ENCODE measurements around the gene KPNB1.
A peak's percentile ranks its signal among the peaks of the same experiment; 100 is the strongest.

Gene KPNB1

GRCh38 chr17:47629826-47630225 lies 19.9 kb upstream of the KPNB1 start:
- H3K27ac Mint-ChIP-seq, result no peak overlapping the region
- ATAC-seq, result no peak
- H3K4me1 Mint-ChIP-seq, result no peaks in the 10 kb centered on the region
- H3K9me3 Mint-ChIP-seq, result no peaks in the 10 kb centered on the region
- H3K27me3 Mint-ChIP-seq, result no peaks in the 10 kb centered on the region
- H3K36me3 Mint-ChIP-seq, result peaks cover 5% of the 10 kb centered on the region
- no peak overlapping the region for H3K4me3 Mint-ChIP-seq

- H3K27me3 Mint-ChIP-seq, result no peaks in the 10 kb centered on the region
- ATAC-seq, result no peak
- H3K4me3 Mint-ChIP-seq, result no peak overlapping the region
- H3K9me3 Mint-ChIP-seq, result no peaks in the 10 kb centered on the region
- H3K36me3 Mint-ChIP-seq, result peaks cover 5% of the 10 kb centered on the region
- no peak overlapping the region for H3K27ac Mint-ChIP-seq
- H3K4me1 Mint-ChIP-seq, result no peaks in the 10 kb centered on the region
These were observed 19.1 kb upstream of the KPNB1 start for GRCh38 chr17:47630614-47631013.

GRCh38 chr17:47632991-47633390 lies 16.7 kb upstream of the KPNB1 start:
- ATAC-seq, result no peak
- Mint-ChIP-seq H3K27ac (no peak overlapping the region), H3K36me3 (peaks cover 11% of the 10 kb centered on the region), H3K9me3 (no peaks in the 10 kb centered on the region), H3K27me3 (no peaks in the 10 kb centered on the region), H3K4me1 (no peaks in the 10 kb centered on the region), H3K4me3 (no peak overlapping the region)

- peaks cover 11% of the 10 kb centered on the region for H3K36me3 Mint-ChIP-seq
- H3K27me3 Mint-ChIP-seq, result no peaks in the 10 kb centered on the region
- no peaks in the 10 kb centered on the region for H3K9me3 Mint-ChIP-seq
These were observed 15.7 kb upstream of the KPNB1 start for GRCh38 chr17:47633996-47634395.

GRCh38 chr17:47634870-47635269 lies 14.8 kb upstream of the KPNB1 start:
- H3K27ac Mint-ChIP-seq, result no peak overlapping the region
- ATAC-seq, result no peak
- no peaks in the 10 kb centered on the region for H3K4me1 Mint-ChIP-seq
- H3K9me3 Mint-ChIP-seq, result no peaks in the 10 kb centered on the region
- no peaks in the 10 kb centered on the region for H3K27me3 Mint-ChIP-seq
- H3K36me3 Mint-ChIP-seq, result peaks cover 11% of the 10 kb centered on the region
- no peak overlapping the region for H3K4me3 Mint-ChIP-seq

More at GRCh38 chr17:47633996-47634395, 15.7 kb upstream of the KPNB1 start:
- no peak overlapping the region for H3K4me3 Mint-ChIP-seq
- no peak overlapping the region for H3K27ac Mint-ChIP-seq
- H3K4me1 Mint-ChIP-seq, result no peaks in the 10 kb centered on the region
- no peak for ATAC-seq

- peaks cover 11% of the 10 kb centered on the region for H3K36me3 Mint-ChIP-seq
- no peak overlapping the region for H3K4me3 Mint-ChIP-seq
- H3K4me1 Mint-ChIP-seq, result no peaks in the 10 kb centered on the region
- ATAC-seq, result no peak
- no peak overlapping the region for H3K27ac Mint-ChIP-seq
- H3K27me3 Mint-ChIP-seq, result no peaks in the 10 kb centered on the region
- no peaks in the 10 kb centered on the region for H3K9me3 Mint-ChIP-seq
These were observed 14.0 kb upstream of the KPNB1 start for GRCh38 chr17:47635734-47636133.

- peaks cover 6% of the 10 kb centered on the region for H3K36me3 Mint-ChIP-seq
- H3K27ac Mint-ChIP-seq, result no peak overlapping the region
- no peak overlapping the region for H3K4me3 Mint-ChIP-seq
- no peaks in the 10 kb centered on the region for H3K9me3 Mint-ChIP-seq
- ATAC-seq, result no peak
- H3K27me3 Mint-ChIP-seq, result no peaks in the 10 kb centered on the region
- H3K4me1 Mint-ChIP-seq, result no peaks in the 10 kb centered on the region
These were observed 13.3 kb upstream of the KPNB1 start for GRCh38 chr17:47636273-47637030.

GRCh38 chr17:47638903-47639302 lies 10.8 kb upstream of the KPNB1 start:
- no peak for ATAC-seq
- Mint-ChIP-seq H3K27ac (no peak overlapping the region), H3K4me1 (peaks cover 9% of the 10 kb centered on the region), H3K27me3 (no peaks in the 10 kb centered on the region), H3K36me3 (peaks cover 6% of the 10 kb centered on the region), H3K4me3 (no peak overlapping the region), H3K9me3 (no peaks in the 10 kb centered on the region)

- Mint-ChIP-seq H3K36me3 (peaks cover 6% of the 10 kb centered on the region), H3K27ac (no peak overlapping the region), H3K4me3 (no peak overlapping the region), H3K9me3 (no peaks in the 10 kb centered on the region), H3K27me3 (no peaks in the 10 kb centered on the region), H3K4me1 (peaks cover 9% of the 10 kb centered on the region)
- ATAC-seq, result no peak
These were observed 9.6 kb upstream of the KPNB1 start for GRCh38 chr17:47640076-47640475.

GRCh38 chr17:47641202-47641601 lies 8.5 kb upstream of the KPNB1 start:
- H3K9me3 Mint-ChIP-seq, result no peaks in the 10 kb centered on the region
- H3K27me3 Mint-ChIP-seq, result no peaks in the 10 kb centered on the region
- peaks cover 9% of the 10 kb centered on the region for H3K4me1 Mint-ChIP-seq
- H3K4me3 Mint-ChIP-seq, result no peak overlapping the region
- H3K27ac Mint-ChIP-seq, result no peak overlapping the region
- ATAC-seq, result no peak
- peaks cover 6% of the 10 kb centered on the region for H3K36me3 Mint-ChIP-seq

- Mint-ChIP-seq H3K27ac (no peak overlapping the region), H3K4me1 (peaks cover 9% of the 10 kb centered on the region), H3K36me3 (no peaks in the 10 kb centered on the region), H3K4me3 (no peak overlapping the region), H3K9me3 (no peaks in the 10 kb centered on the region), H3K27me3 (no peaks in the 10 kb centered on the region)
- ATAC-seq, result no peak
These were observed 6.6 kb upstream of the KPNB1 start for GRCh38 chr17:47643116-47643515.

- no peaks in the 10 kb centered on the region for H3K9me3 Mint-ChIP-seq
- H3K4me1 Mint-ChIP-seq, result peaks cover 16% of the 10 kb centered on the region
These were observed 5.4 kb upstream of the KPNB1 start for GRCh38 chr17:47644324-47644723.

GRCh38 chr17:47649972-47650524 lies 329 bp downstream of the KPNB1 start:
- Mint-ChIP-seq H3K4me3 (peak overlapping the region; percentile 94), H3K36me3 (peaks cover 28% of the 10 kb centered on the region), H3K9me3 (no peaks in the 10 kb centered on the region), H3K4me1 (peaks cover 45% of the 10 kb centered on the region), H3K27me3 (no peaks in the 10 kb centered on the region), H3K27ac (peak overlapping the region; percentile 90)
- ATAC-seq, result peak; percentile 31

More at GRCh38 chr17:47644324-47644723, 5.4 kb upstream of the KPNB1 start:
- Mint-ChIP-seq H3K27me3 (no peaks in the 10 kb centered on the region), H3K36me3 (no peaks in the 10 kb centered on the region), H3K27ac (no peak overlapping the region), H3K4me3 (no peak overlapping the region)
- ATAC-seq, result no peak

- H3K27ac Mint-ChIP-seq, result peak overlapping the region; percentile 90
- H3K9me3 Mint-ChIP-seq, result no peaks in the 10 kb centered on the region
- peaks cover 35% of the 10 kb centered on the region for H3K36me3 Mint-ChIP-seq
- peak; percentile 83 for ATAC-seq
- H3K4me3 Mint-ChIP-seq, result peak overlapping the region; percentile 94
- H3K4me1 Mint-ChIP-seq, result peaks cover 53% of the 10 kb centered on the region
- H3K27me3 Mint-ChIP-seq, result no peaks in the 10 kb centered on the region
These were observed 1.1 kb downstream of the KPNB1 start for GRCh38 chr17:47650525-47651522.

- ATAC-seq, result no peak
- peaks cover 42% of the 10 kb centered on the region for H3K36me3 Mint-ChIP-seq
- H3K9me3 Mint-ChIP-seq, result no peaks in the 10 kb centered on the region
- H3K4me1 Mint-ChIP-seq, result peaks cover 54% of the 10 kb centered on the region
- H3K27me3 Mint-ChIP-seq, result no peaks in the 10 kb centered on the region
- peak overlapping the region; percentile 90 for H3K27ac Mint-ChIP-seq
- H3K4me3 Mint-ChIP-seq, result peak overlapping the region; percentile 94
These were observed 2.0 kb downstream of the KPNB1 start for GRCh38 chr17:47651704-47652103.

All from stimulated activated memory B cell treated with anti-CD40 and anti-IgM and Interleukin-4, amounts not matched to agents 10 μg/mL and 1 μg/mL and 100 μg/mL, for 72 hours (primary cell).